GM21390 (cell line): Measurements from ENCODE around the gene NTNG1.

Experiments
- ATAC-seq: cut with Tn5 transposase; IDR thresholded peaks from one replicate; pipeline ENCODE4 v1.9.1; 2021; ENCODE audit not compliant: unreplicated experiment

NTNG1 gene

DNA sequence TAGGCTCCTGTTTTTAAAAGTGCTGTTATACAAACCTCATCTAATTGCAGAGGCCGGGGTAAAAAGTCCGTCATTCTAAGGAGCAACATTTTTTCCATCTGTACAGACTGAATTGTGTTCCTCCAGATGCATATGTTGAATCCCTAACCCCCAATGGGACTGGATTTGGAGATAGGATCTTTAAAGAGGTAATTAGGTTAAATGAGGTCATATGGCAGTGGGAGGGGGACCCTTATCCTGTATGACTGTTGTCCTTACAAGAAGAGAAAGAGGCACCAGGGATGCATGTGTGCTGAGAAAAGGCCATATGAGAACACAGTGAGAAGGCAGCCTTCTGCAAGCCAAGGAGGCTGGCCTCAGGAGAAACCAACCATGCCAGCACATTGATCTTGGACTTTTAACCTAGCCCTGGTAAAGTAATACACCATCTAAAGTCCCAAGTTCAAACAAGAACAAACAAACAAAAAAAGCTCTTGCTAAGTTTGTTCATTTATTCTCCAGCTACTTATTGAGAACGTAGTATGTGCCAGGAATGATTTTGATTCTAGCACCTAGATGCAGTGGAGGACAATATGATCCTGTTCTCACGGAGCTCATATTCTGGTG, 352.4 kb downstream of the NTNG1 start:
- ATAC-seq: no peak

DNA sequence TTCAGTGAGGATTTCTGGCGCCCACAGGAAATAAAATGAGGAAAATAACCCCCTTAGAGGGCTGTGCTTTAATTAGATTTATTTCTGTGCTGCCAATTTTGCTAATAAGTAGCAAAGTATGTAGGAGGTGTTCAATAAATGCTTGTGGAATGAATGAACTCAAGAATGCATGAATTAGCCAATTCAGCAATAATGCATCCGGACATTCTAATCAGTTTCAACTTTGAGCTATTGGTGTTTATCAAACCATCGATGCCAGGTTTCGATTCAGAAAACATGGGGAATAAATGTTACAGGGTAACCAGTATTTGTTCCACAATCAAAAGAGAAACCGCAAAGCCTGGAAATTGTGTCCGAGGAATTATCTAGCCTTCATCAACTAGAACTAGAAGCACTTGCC, 353.2 kb downstream of the NTNG1 start:
- no peak for ATAC-seq

DNA sequence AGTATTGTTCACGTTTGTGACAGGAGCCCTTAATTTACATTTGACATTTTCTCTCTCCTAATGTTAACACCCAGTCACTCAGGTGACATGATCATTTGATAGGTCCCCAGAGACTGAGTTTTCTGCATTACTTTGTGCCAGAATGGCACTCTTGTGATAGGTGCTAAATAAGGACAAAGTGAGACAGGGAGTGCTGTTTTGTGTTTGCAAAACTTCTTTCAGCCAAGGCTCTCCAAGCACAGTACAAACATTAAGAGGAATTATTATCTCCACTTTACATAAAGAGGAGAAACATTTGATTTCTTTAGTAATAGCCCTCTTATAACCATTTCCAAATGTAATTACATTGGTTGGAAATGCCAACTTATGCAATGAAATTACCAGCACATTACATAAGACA, 355.2 kb downstream of the NTNG1 start:
- ATAC-seq: no peak

DNA sequence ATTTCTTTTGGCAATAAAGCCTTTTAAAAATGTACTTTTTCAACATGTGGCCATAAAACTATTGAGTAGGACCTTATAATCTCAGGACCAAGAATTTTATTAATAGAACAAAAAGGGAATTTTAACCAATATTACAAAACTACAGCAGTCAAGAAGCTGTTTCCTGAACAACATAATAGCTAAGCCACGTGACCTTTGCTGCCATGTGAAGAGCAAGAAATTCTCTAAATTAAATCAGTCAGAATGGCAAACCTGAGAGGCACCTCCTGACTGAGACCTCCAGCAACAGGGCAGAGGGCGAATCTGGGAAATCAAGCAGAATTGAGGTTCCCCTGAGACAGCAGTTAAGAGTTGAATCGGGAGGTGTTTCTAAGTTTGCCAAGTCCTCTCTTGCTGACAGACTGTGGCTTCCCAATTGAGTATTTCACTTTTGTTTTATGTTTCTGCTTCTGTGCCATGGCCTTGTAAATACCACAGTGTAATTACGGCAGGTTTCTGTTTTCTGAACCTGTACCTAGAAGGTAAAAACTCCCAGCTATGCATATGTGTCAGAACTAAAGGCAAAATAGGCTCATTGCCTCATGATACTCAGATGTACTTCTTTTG, 358.4 kb downstream of the NTNG1 start:
- ATAC-seq: peak; percentile 99

DNA sequence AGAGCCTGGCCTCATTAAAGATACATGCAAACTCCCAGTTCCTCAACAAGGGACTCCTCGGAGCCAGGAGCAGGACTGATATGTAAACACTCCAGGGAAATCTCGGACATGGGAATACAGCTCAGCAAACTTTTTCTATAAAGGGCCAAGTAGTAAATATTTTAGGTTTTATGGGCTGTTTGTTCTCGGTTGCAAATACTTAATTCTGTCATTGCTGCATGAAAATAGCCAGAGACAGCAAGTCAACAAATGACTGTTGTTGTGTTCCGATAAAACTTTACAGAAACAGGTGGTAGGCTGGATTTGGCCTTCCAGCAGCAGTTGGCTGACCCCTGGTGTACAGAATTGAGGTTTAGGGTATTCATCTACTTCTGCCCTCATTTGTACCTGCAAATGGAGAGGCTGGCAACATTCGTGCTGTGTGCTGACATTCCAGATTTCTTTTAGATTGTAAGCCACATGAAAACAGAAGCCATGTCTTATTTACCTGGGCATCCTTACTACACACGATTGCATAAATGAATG, 360.3 kb downstream of the NTNG1 start:
- no peak for ATAC-seq

DNA sequence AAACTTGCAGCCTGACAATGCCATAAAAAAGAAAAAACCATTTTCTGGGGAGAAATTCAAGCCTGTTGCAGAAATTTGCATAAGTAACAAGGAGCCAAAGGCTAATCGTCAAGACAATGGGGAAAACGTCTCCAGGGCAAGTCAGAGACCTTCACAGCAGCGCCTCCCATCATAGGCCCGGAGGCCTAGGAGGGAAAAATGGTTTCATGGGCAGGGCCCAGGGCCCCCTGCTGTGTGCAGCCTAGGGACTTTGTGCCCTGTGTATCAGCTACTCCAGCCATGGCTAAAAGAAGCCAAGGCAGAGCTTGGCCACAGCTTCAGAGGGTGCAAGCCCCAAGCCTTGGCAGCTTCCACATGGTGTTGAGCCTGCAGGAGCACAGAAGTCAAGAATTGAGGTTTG, 369.5 kb downstream of the NTNG1 start:
- no peak for ATAC-seq

DNA sequence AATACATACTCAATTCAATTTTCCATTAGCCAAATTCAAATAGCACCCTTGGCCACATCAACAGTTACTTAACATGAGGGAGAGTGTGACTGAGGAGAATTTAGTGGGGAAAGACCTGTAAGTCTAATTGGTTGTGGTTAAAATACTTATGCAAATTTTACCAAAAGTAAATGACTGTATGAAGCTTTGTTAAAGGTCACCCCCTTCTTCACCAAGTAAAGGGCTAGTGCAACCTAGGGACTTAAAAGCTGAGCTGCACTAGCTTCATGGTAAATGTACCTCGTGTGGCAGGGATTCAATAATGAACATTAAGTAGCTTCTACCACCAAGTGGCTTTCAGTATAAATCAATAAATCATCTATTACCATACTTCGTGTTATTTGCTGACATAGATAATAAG, 372.0 kb downstream of the NTNG1 start:
- no peak for ATAC-seq

DNA sequence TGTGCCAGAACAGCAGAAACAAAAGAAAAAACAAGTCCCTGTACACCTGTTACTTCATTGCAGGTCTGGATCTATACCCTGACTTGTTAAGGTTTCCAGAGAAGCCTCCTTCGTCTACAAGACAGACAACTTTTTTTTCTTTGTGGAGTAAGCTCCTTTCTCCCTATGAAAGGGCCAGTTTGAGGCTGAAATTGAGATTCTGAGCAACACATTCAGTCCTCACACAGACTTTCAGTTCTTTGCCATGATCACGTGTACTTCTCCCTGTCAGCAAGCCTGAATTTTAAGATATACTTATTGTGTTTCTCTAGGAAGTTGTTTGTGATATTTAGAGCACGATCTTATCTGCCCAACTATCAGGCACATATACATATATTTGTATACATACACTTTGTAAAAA, 374.0 kb downstream of the NTNG1 start:
- ATAC-seq: no peak

DNA sequence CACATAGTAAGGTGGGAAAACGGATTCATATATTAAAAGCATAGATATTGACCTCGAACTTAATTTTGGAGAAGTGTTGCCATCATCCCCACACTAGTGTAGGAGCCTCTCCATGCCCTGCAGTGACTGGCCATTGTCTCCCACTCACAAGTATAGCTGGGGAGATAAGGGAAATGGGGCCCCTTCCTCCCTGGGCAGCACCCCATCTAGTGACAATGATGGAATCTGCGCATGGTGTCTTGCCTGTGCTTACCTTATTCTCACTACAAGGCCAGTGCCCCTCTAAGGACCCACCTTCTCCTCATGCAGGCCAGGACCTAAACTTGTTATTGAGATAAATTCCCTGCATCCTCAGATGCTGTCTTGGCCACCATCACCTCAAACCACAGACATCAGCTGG, 374.9 kb downstream of the NTNG1 start:
- no peak for ATAC-seq

DNA sequence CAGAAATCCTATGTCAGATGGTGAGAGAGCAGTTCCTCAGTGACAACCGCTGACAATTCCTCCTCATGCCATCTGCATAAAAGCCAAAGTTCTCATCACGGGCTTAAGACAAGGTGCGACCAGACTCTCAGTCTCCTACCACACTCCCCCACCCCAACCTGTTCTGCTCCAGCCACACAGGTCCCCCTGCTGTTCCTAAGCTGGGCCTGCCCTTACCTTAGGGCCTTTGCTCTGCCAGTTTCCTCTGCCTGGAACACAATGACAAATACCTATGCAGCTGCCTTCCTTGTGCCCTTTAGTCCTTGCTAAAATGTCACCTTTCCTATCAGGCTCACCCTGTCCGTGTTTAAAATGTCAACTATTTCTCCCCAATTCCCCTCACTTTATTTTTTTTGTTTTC, 382.2 kb downstream of the NTNG1 start:
- ATAC-seq: no peak

DNA sequence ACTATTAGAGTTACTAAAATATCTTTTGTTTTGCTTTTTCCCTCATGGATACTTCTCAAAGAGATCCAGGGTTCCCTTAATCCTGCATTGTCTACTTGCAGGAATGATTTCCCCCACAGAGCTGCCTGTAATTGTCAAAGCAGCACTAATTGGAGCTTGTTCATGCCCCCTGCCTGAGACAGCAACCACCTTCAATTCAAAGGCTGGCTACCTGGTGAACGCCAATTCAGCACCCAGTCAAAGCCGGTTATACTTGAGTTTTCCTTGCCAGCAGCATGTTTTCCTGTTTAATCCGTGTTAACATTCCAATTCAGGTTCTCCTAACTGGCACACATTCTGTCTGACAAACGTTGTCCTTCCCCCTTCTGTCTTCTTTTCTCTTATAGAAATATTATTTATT, 382.9 kb downstream of the NTNG1 start:
- ATAC-seq: no peak

DNA sequence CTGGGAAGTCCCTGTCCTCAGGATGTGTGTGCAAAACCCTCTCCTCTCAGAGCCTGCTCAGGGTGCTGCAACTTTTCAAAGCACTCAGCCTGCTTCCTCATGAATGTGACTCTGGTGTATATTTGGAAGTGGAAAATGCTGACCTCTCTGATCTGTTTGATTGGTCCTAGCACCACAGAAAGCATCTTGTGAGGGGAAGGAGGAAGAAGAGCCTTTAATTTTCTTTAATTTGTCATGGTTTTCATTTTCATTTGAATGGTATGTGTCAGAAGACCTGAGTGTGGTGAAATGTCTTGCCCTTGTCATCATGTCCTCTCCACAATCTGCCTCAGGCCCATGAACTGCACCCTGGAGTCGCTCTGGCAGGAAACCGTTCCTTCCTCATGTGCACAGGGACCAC, 383.5 kb downstream of the NTNG1 start:
- no peak for ATAC-seq

DNA sequence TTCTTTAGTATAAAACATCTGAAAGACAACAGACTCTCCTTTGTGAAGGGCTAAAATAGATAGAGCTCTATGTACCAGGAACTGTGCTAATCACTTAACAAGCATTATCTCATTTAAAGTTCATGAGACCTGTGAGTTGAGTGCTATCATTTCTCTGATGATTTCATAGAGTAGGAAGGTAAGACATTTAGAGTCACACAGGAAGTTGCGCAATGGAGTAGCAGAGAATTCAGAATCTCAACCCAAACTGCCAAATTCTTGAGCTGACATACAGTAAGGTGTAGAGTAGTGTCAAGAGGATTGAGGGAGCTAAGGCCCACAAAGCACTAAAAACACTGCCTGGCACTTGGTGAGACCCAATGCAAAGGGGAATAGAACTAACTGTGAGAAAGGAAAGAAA, 384.3 kb downstream of the NTNG1 start:
- ATAC-seq: no peak

DNA sequence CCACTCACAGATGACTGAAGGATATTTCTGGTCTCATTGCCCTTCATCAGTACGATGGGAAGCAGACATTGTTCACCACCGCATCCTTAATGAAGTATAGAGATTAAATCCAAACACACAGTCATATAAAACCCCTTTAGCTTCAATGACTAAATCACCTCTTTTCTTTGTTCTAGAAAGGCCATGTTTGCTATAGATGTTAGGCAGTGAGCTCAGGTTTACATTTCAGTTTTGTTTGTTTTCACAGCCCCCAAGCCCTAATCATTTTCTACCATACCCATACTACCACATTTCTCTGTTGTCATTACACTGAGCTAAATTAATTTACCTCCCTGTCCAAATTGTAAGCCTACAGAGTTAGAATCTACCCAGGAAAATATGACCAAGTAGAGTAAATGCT, 385.1 kb downstream of the NTNG1 start:
- no peak for ATAC-seq

DNA sequence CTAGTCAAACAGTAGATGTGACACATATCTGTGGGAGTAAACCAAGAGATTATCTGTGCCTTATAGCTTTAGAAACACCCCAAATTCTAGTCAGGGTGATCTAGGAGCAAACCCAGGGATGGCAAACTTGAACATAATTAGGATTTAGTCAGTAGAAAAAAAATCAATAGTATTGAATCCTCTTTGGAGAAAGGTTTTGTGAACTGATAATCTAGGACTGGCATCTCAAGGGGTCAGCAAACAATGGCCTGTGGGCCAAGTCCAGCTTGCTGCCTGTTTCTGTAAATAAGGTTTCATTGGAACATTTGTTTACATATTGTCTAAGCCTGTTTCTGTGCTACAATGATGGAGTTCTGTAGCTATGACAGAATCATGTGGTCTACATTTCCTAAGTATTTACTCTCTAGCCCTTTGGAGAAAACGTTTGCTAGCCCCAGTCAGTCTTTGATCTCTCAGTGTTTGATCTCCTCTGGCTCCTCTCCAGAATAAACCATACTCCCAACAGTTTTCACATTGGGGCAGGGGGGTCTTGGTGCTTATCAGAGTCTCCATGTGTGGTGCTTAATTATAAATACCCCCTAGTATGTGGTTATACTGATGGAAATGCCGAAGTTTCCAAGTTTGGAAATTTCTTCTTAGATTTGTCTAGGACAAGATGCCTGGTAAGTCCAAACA, 385.8 kb downstream of the NTNG1 start:
- ATAC-seq: no peak

DNA sequence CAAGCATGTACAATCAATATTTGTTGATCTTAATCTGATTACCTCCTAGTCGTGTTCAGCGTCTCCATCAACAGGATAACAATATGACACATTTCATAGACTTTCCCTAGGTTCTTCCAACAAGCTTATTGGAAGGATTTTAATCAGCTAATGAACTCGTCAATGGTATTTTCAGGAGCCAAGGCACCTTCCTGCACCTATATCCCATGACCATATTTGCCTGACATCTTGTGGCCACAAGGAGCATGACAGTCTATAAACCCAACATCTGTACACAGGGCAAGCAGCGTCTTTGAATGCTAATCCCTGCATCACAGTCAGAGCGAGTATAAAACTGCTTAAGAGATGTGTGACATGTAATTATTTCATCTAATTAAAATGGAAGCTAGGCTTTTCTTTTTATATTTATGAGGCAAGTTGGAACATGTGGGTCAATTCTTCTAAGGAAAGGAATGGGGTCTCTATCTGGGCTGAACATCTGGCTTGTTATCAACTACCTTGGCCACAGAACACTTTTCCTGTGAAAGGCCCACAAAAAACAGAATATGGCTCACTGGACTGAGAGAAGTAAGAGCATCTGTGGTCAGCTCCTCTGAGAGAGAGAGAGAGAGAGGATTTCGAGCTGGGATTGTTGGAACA, 388.8 kb downstream of the NTNG1 start:
- ATAC-seq: peak; percentile 98

DNA sequence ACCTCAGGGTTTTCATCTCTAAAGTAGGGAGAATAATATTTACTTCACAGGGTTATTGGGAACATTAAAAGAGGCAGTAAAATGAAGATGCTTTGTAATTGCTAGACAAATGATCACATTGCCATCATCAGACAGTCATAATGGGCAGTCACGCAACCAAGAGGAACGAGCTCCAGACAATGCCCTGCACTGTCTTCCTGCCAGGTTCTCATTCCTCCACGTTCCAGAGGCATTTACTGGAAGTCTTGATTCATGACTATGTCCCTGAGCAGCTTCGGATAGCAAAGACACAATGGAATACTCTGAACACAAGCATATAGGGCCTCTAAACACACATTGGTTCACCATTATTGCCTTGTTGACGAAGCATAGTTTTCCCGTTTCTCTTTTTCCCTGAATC, 389.7 kb downstream of the NTNG1 start:
- no peak for ATAC-seq

DNA sequence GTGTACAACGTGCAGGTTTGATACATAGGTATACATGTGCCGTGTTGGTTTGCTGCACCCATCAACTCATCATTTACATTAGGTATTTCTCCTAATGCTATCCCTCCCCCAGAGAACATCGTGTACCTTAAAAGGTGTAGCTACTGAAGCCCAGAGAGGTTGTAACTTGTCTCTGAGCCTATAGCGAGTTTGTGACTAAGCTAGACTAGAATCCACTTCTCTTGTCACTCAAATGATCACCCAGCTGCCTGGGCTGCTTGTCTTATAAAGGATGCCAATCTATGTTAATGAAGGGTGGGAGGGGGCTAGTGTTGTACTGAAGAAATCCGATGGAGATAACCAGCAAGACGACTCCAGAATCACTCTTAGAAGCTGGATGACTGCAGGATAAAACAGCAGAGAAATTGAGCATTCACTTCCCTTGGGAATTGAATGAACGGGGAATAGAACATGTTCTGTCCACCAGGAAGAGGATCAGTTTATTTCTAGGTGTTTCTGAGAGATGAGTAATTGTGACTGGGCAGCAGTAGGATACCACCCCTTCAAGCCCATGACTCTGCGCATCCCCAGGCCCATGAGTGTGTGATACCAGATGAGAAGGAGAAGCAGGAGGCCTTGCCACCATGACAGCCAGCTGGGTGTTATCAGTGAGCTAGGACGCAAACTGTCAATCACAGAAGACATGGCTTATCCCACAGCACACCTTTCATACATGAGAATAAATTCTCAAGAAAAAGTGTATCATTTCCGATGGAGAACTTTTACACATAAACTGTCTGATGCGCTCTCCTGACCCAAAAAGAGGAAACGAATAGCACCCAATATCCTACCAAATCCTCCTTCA, 390.4 kb downstream of the NTNG1 start:
- no peak for ATAC-seq

DNA sequence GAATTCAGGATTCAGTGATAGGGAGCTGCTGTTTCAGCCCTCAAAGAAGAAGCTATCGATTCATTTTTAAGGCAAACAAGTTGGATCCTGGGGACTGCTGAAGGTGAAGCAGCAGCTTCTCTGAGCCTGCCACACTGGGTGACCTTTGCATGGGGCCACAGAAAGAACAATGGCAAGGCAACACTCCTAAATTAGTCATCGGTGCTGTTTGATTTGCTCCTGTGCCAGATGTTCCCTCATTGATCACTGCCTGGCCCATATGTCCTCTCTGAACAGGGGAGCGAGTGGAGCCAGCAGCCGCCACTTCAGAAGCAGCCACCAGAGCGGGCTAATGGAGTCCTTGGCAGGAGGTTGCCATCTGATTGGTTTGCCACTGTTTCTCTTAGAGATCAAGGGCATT, 391.5 kb downstream of the NTNG1 start:
- ATAC-seq: no peak
